Measurements from ENCODE around the gene PRLHR. TPM values are rescaled to one million over a fixed set of nuclear protein-coding genes. Genes with fewer than 3 reads are reported as not detected.

PRLHR gene
- total and polyA plus RNA-seq, 2 of the 13 experiments (the other 11 are each of a cell fraction or from before 2014, with no cell fraction given) = not detected

- no peaks in the 10 kb centered on the region for H3K4me1 ChIP-seq (ENCODE audit: insufficient read depth, low read length)
- no peak overlapping the region for H2AFZ ChIP-seq (ENCODE audit: low read length)
- in situ Hi-C loops (cut with HindIII; ENCODE audit: extremely low pct_ligation_motif_present, low pct_unique_long_range_greater_than_20kb) (no loop called here), intact Hi-C loops (cut with micrococcal nuclease; ENCODE audit: unreplicated experiment) (no loop called here)
- H3K9me3 ChIP-seq (ENCODE audit: low read length) = no peaks in the 10 kb centered on the region
- ATAC-seq (no peak), DNase-seq (ENCODE audit: low spot score) (no peak), FAIRE-seq (no peak)
- no TSS peak for BruUV-seq (replicated peaks)
- H4K20me1 ChIP-seq (ENCODE audit: insufficient read depth, low read length) = no peaks in the 10 kb centered on the region
- no peak overlapping the region for H3K4me2 ChIP-seq (ENCODE audit: low read depth, low read length)
- H3K79me2 ChIP-seq (ENCODE audit: insufficient read depth, low read length) = no peaks in the 10 kb centered on the region
- no peak overlapping the region for H3K9ac ChIP-seq (ENCODE audit: insufficient read depth, low read depth, low read length)
- ChIA-PET POLR2A (no interaction called here), CTCF (ENCODE audit: low intra/inter-chr PET ratio, low total read pairs) (no interaction called here)
- no peak overlapping the region for H3K4me3 ChIP-seq (replicated peaks in 1 of 3; ENCODE audit: insufficient read depth in 1 of 3, low read depth in 2 of 3, low read length in 3 of 3)
- H3K27me3 ChIP-seq (ENCODE audit: control insufficient read depth in 1 of 2, insufficient read depth in 2 of 2, low read length in 2 of 2) = peaks cover 0 to 18% of the 10 kb centered on the region in 2 experiments; a peak in 2 of 5 replicates
- TF ChIP-seq POLR2A (IDR thresholded peaks at IDR 0.05; ENCODE audit: insufficient read depth in 1 of 2, low read depth in 2 of 2, low read length in 2 of 2) (no peak), ZNF24 (IDR thresholded peaks at IDR 0.05) (no peak), UBTF (CRISPR knock-in tag; IDR thresholded peaks at IDR 0.05) (no peak), GZF1 (CRISPR knock-in tag; IDR thresholded peaks at IDR 0.05) (no peak), MXD1 (CRISPR knock-in tag; IDR thresholded peaks at IDR 0.05) (no peak), REXO4 (CRISPR knock-in tag; IDR thresholded peaks at IDR 0.05; ENCODE audit: borderline replicate concordance) (no peak), KMT2A (CRISPR knock-in tag; IDR thresholded peaks at IDR 0.05) (no peak), CBX2 (IDR thresholded peaks at IDR 0.05; ENCODE audit: low read depth, low read length) (no peak), CBX2 (CRISPR knock-in tag; IDR thresholded peaks at IDR 0.05; ENCODE audit: low read depth) (no peak), MED1 (CRISPR knock-in tag; IDR thresholded peaks at IDR 0.05) (no peak), HOXA7 (CRISPR knock-in tag; IDR thresholded peaks at IDR 0.05) (no peak), FOXP1 (IDR thresholded peaks at IDR 0.05) (no peak), FOXP1 (CRISPR knock-in tag; IDR thresholded peaks at IDR 0.05) (no peak), EED (CRISPR knock-in tag; IDR thresholded peaks at IDR 0.05) (no peak), PBX3 (CRISPR knock-in tag; IDR thresholded peaks at IDR 0.05; ENCODE audit: borderline replicate concordance) (no peak), NFRKB (IDR thresholded peaks at IDR 0.05) (no peak), CTCF (CRISPR knock-in tag; IDR thresholded peaks at IDR 0.05) (no peak), ZNF34 (CRISPR knock-in tag; IDR thresholded peaks at IDR 0.05; ENCODE audit: borderline replicate concordance) (no peak), ZNF383 (CRISPR knock-in tag; IDR thresholded peaks at IDR 0.05; ENCODE audit: borderline replicate concordance) (no peak), SP2 (CRISPR knock-in tag; IDR thresholded peaks at IDR 0.05) (no peak)
- WGBS (ENCODE audit: low lambda C conversion rate) = 15% methylated on average over 3 of the region's 4 CpGs
- no peak overlapping the region for H3K27ac ChIP-seq (ENCODE audit: extremely low read length, insufficient read depth, low read length)
- no peaks in the 10 kb centered on the region for H3K36me3 ChIP-seq (replicated peaks in 1 of 2; ENCODE audit: control insufficient read depth in 1 of 2, insufficient read depth in 2 of 2, low read length in 2 of 2)
These were observed 40.4 kb upstream of the PRLHR start for GRCh38 chr10:118635674-118636402.

All from HepG2 (cell line).